HTR-8/SVneo (cell line): ENCODE measurements around the gene GMCL1.
"Not testable (repeated sequence)": the region's sequence is repeated elsewhere in the genome, so short reads cannot be mapped to it uniquely, and the experiment has no call there.

Experiments
- DNase-seq: peaks from one replicate; pipeline ENCODE4 v3.0.0; 2011; ENCODE audit warnings: low spot score, mixed read lengths; ENCODE audit not compliant: insufficient read length
- FAIRE-seq: peaks from 2 replicates; lab custom pipeline; 2011; peaks lifted over from hg19 to GRCh38; lab: Jason Lieb, UNC

Gene GMCL1

GRCh38 chr2:69805887-69806286 is 23.6 kb upstream of the GMCL1 start:
- DNase-seq (no peak), FAIRE-seq (no peak)

DNA sequence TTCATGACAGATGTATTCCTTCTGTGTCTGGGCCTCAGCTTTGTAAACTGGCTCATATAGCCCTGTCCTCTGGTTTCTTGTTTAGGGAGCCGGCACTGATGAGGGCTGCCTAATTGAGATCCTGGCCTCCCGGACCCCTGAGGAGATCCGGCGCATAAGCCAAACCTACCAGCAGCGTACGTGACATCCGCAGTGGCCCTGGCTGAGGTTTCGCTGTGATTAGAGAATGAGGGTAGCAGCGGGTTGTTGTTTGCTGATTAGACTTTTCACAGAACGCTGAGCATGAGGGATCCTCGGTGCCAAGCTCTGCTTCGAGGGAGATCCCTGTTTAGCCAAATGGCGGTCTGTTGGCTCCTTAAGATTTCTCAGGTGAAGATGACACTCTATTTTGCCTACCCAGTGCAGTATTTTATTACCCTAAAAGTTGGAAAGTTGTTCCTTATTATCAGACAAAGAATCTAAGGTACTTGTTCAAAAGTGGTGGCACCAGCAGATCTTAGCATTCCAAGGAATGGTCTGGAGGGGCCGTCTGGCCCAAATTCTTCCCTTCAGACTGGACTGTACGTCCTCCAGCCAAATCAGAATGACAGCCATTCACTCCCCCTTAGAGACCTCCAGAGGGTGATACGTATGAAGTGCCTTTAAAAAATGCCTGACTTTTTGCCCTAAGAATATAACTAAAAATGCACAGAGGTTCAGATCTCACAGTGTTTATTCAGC is 21.5 kb upstream of the GMCL1 start:
- DNase-seq = no peak
- no peak for FAIRE-seq

DNA sequence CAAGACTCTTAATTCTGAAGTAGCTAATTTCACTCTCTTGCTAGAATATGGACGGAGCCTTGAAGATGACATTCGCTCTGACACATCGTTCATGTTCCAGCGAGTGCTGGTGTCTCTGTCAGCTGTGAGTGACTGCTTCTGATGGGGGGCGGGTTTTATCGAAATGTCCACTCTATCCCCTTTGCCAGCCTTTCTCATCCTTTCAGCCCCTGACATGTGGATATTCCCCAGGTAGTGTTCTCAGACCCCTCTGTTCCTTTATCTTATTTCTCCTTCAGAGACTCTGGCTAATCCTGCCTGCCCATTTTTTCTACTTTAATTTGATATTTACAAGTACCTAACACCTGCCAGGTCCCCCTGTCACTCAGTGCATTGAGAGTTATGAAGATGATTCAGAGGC is 18.9 kb upstream of the GMCL1 start:
- FAIRE-seq = no peak
- DNase-seq = no peak

- no peak for DNase-seq
- FAIRE-seq = no peak
Measured at GRCh38 chr2:69811018-69811417, 18.4 kb upstream of the GMCL1 start.

DNA sequence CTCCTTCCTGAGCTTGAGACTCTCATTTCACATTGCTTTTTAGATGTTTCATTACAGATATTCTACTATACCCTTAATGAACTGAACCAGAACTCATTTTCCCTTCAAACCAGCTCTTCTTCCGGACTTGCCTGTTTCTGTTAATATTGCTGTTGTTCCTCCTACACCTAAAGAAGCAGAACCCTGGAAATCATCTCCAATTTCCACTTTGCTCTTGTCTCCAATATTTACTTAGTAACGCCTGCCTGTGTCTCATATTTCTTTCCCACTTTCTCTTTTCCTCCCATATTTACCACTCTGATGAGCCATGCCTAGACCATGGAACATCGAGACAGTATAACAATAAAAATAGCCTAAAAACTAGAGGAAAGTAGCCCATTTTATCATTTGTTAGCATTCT is 17.9 kb upstream of the GMCL1 start:
- FAIRE-seq = no peak
- DNase-seq = no peak

- FAIRE-seq (no peak), DNase-seq (no peak)
Measured at GRCh38 chr2:69815717-69816116, 13.7 kb upstream of the GMCL1 start.

DNA sequence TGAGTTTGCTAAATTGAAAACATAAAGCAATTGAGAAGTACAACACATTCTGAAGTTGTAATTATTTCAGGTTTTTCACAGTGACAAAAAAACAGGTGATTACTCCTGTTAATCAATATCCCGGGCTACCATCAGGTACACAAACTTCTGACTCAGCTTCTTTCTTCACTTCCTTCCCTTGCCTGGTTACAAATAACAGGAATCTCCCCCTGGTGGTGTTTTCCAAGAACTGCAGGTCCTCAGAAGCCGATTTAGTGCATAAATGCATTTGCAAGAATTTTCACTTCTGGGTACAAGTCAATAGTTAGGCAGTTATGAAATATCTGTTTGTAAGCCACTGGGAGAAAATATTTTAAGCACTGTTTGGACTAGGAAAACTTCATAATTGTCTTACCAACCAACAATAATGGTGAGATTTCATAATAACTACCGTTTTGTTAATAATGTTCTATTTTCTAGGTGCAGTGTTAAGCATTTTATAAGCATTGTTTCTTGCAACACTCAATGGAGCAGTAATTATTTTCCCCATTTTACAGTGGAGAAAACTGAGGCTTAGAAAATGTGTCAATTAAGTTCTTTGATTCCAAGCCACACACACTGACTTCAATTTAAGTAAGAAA is 12.4 kb upstream of the GMCL1 start:
- peak; percentile 28 for FAIRE-seq

GRCh38 chr2:69817729-69818501 is 11.5 kb upstream of the GMCL1 start:
- no peak for FAIRE-seq
- no peak for DNase-seq

More for the DNA sequence above, 12.4 kb upstream of the GMCL1 start:
- DNase-seq = peak; percentile 73

GRCh38 chr2:69827796-69828540 is 1.5 kb upstream of the GMCL1 start:
- no peak for FAIRE-seq
- peak; percentile 9 for DNase-seq

DNA sequence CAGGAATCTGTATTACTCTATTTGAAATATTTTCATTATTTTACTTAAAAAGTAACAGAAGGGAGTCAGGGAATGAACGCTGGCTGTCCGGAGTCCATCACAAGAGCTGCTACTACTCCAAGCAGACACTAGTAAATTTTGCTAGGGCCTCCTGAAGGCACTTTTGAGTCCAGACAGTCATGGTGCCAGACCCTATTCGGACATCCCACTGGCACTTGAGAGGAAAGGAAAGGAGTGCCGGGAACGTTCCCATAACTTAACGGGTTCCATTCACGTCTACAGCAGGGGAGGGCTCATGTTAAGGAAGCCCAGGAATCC is 563 bp upstream of the GMCL1 start:
- FAIRE-seq (no peak), DNase-seq (no peak)

- peak; percentile 23 for FAIRE-seq
- DNase-seq = peak; percentile 40
Measured at GRCh38 chr2:69830045-69830905, 815 bp downstream of the GMCL1 start.

DNA sequence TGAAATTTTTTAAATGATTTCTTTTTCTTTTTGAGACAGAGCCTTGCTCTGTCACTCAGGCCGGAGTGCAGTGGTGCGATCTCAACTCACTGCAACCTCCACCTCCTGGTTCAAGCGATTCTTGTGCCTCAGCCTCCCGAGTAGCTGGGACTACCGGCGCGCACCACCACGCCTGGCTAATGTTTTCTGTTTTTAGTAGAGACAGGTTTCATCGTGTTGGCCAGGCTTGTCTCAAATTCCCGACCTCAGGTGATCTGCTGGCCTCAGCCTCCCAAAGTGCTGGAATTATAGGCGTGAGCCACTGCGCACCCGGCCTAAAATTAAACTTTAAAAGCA is 1.4 kb downstream of the GMCL1 start:
- not testable (repeated sequence) for FAIRE-seq, DNase-seq

GRCh38 chr2:69831354-69831905 is 2.0 kb downstream of the GMCL1 start:
- FAIRE-seq (no peak), DNase-seq (no peak)

- no peak for FAIRE-seq
- DNase-seq = no peak
Measured at GRCh38 chr2:69833752-69834151, 4.3 kb downstream of the GMCL1 start.

GRCh38 chr2:69835666-69836065 is 6.2 kb downstream of the GMCL1 start:
- DNase-seq (no peak), FAIRE-seq (no peak)

- no peak for DNase-seq
- no peak for FAIRE-seq
Measured at GRCh38 chr2:69836316-69836715, 6.9 kb downstream of the GMCL1 start.

- FAIRE-seq (no peak), DNase-seq (no peak)
Measured at GRCh38 chr2:69837533-69837932, 8.1 kb downstream of the GMCL1 start.

- DNase-seq = no peak
- FAIRE-seq = no peak
Measured at GRCh38 chr2:69843993-69844392, 14.5 kb downstream of the GMCL1 start.

DNA sequence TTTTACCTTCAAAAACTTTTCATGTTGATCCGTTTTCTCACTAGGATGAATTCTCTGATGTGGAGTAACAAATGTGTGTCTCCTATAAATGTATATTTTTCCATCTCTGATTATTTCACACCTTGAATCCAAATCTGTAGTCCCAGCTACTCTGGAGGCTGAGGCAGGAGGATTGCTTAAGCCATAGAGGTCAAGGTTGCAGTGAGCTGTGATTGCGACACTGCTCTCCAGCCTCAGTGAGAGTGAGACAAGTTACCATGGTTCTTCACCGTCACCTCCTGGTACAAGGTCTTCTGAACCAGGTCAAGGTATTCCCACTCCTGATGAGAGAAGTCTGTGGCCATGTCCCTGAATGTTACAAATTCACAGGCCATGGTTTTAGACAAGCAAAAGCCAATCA is 15.1 kb downstream of the GMCL1 start:
- DNase-seq (no peak), FAIRE-seq (peak; percentile 83)
